Measurements from ENCODE around the gene GALM. TPM values are rescaled to one million over a fixed set of nuclear protein-coding genes. Genes with fewer than 3 reads are reported as not detected.
A peak's percentile ranks its signal among the peaks of the same experiment; 100 is the strongest.
"Not testable (repeated sequence)": the region's sequence is repeated elsewhere in the genome, so short reads cannot be mapped to it uniquely, and the experiment has no call there.

GALM gene
- total RNA-seq, 1 donor from 2014 or later, result 77.0 TPM

GRCh38 chr2:38634684-38635083, 31.2 kb upstream of the GALM start:
- Mint-ChIP-seq H3K27me3 (ENCODE audit: insufficient read depth) (no peaks in the 10 kb centered on the region), H3K4me3 (no peak overlapping the region), H3K27ac (peak overlapping the region; percentile 29), H3K4me1 (ENCODE audit: low read depth) (peaks cover 44% of the 10 kb centered on the region), H3K36me3 (ENCODE audit: low read depth) (peaks cover 2% of the 10 kb centered on the region), H3K9me3 (peaks cover 4% of the 10 kb centered on the region)
- DNase-seq (ENCODE audit: low spot score), result no peak
- intact Hi-C loops (cut with micrococcal nuclease), result loop anchor here (2.0 kb wide), 1 partner anchor 18 kb away; no protein-coding TSS in a partner anchor

GRCh38 chr2:38635139-38635538, 30.8 kb upstream of the GALM start:
- no peak for DNase-seq (ENCODE audit: low spot score)
- Mint-ChIP-seq H3K4me3 (no peak overlapping the region), H3K27me3 (ENCODE audit: insufficient read depth) (no peaks in the 10 kb centered on the region), H3K9me3 (no peaks in the 10 kb centered on the region), H3K27ac (no peak overlapping the region), H3K36me3 (ENCODE audit: low read depth) (peaks cover 2% of the 10 kb centered on the region), H3K4me1 (ENCODE audit: low read depth) (peaks cover 48% of the 10 kb centered on the region)
- intact Hi-C loops (cut with micrococcal nuclease), result loop anchor here (2.0 kb wide), 1 partner anchor 18 kb away; no protein-coding TSS in a partner anchor

- Mint-ChIP-seq H3K4me3 (no peak overlapping the region), H3K4me1 (ENCODE audit: low read depth) (peaks cover 48% of the 10 kb centered on the region), H3K9me3 (no peaks in the 10 kb centered on the region), H3K36me3 (ENCODE audit: low read depth) (peaks cover 2% of the 10 kb centered on the region), H3K27me3 (ENCODE audit: insufficient read depth) (no peaks in the 10 kb centered on the region), H3K27ac (no peak overlapping the region)
- DNase-seq (ENCODE audit: low spot score), result no peak
- intact Hi-C loops (cut with micrococcal nuclease), result no loop called here
Measured at GRCh38 chr2:38636069-38636468, 29.8 kb upstream of the GALM start.

DNA sequence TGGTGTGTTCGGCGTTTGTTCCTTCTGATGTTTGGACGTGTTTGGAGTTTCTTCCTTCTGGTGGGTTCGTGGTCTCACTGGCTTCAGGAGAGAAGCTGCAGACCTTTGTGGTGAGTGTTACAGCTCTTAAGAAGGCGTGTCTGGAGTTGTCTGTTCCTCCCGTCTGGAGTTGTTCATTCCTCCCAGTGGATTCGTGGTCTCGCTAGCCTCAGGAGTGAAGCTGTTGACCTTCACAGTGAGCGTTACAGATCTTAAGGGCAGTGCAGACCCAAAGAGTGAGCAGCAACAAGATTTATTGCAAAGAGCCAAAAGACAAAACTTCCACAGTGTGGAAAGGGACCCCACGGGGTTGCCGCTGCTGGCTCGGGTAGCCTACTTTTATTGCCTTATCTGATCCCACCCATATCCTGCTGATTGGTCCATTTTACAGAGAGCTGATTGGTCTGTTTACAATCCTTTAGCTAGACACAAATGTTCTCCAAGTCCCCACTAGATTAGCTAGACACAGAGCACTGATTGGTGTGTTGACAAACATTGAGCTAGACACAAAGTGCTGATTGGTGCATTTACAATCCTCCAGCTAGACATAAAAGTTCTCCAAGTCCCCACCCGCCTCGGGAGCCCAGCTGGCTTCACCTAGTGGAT, 23.4 kb upstream of the GALM start:
- H3K27me3 Mint-ChIP-seq (ENCODE audit: insufficient read depth); H3K9me3 Mint-ChIP-seq; H3K4me3 Mint-ChIP-seq; intact Hi-C loops (cut with micrococcal nuclease); H3K36me3 Mint-ChIP-seq (ENCODE audit: low read depth); DNase-seq (ENCODE audit: low spot score): not testable (repeated sequence)
- H3K4me1 Mint-ChIP-seq (ENCODE audit: low read depth), result peaks cover 51% of the 10 kb centered on the region
- H3K27ac Mint-ChIP-seq, result peak overlapping the region; percentile 48

DNA sequence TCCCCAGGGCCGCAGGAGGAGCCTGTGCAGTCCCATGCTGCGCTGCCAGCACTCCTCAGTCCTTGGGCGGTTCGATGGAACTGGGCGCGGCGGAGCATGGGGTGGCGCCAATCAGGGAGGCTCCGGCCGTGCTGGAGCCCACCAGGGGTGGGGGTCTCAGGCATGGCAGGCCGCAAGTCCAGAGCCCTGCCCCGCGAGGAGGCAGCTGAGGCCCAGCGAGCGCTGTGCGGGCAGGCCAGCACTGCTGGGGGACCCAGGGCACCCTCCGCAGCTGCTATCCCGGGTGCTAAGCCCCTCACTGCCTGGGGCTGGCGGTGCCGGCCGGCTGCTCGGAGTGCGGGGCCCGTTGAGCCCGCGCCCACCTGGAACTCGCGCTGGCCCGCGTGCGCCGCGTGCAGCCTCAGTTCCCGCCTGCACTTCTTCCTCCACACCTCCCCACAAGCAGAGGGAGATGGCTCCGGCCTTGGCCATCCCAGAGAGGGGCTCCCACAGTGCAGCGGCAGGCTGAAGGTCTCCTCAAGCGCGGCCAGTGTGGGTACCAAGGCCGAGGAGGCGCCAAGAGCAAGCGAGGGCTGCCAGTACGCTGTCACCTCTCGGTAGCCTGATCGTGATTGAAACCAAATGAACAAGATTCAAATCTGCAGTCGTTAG, 22.8 kb upstream of the GALM start:
- intact Hi-C loops (cut with micrococcal nuclease), result no loop called here
- no peak for DNase-seq (ENCODE audit: low spot score)
- Mint-ChIP-seq H3K9me3 (peaks cover 5% of the 10 kb centered on the region), H3K27ac (peak overlapping the region; percentile 96), H3K4me3 (no peak overlapping the region), H3K4me1 (ENCODE audit: low read depth) (peaks cover 54% of the 10 kb centered on the region), H3K36me3 (ENCODE audit: low read depth) (peaks cover 6% of the 10 kb centered on the region), H3K27me3 (ENCODE audit: insufficient read depth) (no peaks in the 10 kb centered on the region)

DNA sequence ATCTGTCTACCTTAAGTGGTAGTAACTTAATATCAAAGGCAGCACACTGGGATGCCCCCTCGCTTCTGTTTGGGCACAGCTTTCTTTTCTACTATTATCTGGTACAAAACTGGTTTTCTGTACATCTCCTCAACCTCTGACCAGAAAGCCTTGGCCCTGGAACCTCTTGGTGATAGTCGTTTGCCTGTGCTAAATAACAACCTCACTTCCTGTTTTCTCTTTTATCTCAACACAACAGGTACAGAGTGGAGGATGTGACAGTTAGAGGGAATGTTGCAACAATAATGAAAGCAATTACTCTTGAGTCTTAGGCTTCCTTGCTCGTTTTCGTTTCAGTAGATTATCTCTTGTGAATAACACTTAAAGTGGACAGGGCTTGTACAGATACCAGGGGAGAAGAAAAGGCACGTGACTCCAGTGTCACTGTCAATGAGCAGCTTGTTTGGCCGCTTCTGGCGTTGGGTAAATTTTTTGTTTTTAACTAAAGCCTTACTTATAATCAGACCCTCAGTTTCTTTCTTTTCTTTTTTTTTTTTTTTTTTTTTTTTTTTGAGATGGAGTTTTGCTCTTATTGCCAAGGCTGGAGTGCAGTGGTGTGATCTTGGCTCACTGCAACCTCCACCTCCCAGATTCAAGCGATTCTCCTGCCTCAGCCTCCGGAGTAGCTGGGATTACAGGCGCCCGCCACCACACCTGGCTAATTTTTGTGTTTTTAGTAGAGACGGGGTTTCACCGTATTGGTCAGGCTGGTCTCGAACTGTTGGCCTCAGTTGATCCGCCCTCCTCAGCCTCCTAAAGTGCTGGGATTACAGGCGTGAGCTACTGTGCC, 22.0 kb upstream of the GALM start:
- Mint-ChIP-seq H3K4me1 (ENCODE audit: low read depth) (peaks cover 54% of the 10 kb centered on the region), H3K27ac (peak overlapping the region; percentile 96), H3K36me3 (ENCODE audit: low read depth) (peaks cover 11% of the 10 kb centered on the region), H3K9me3 (peaks cover 13% of the 10 kb centered on the region), H3K4me3 (peak overlapping the region; percentile 65)
- DNase-seq (ENCODE audit: low spot score), result peak; percentile 27
- H3K27me3 Mint-ChIP-seq (ENCODE audit: insufficient read depth), result not testable (repeated sequence)
- intact Hi-C loops (cut with micrococcal nuclease), result loop anchor here (1.0 kb wide), 1 partner anchor 8 kb away; no protein-coding TSS in a partner anchor

DNA sequence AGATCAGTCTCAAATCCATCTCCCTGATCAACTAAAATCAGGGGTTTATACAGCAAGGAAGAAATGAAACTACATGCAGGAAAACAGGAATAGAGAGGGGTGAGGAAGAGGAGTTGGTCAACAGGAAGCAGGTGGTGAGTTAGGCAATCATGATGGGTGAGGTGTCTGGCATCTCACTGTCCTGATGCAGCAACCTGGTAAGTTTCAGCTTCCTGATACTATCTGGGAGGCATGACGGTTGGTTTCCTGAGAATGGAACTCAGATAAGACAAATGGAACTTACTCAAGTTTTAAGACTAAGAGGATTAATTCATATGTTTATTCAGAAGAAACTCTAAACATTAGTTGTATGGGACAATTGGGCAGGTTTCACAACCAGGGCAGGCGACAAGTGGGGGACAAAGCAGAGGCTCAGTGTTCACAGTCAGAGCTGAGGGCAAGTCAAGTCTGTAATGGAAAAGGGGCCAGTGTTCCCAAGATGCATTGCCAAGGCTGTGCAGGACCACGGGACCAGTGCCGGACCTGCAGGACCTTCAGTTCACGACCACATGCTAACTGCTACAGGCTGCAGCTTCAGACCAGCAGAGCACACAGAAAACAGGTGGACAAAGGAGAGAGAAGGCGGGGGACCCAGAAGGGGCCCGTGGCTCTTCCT, 17.7 kb upstream of the GALM start:
- H3K36me3 Mint-ChIP-seq (ENCODE audit: low read depth), result peaks cover 11% of the 10 kb centered on the region
- no peaks in the 10 kb centered on the region for H3K27me3 Mint-ChIP-seq (ENCODE audit: insufficient read depth)
- H3K9me3 Mint-ChIP-seq, result peaks cover 13% of the 10 kb centered on the region
- intact Hi-C loops (cut with micrococcal nuclease), result no loop called here
- no peak for DNase-seq (ENCODE audit: low spot score)
- H3K27ac Mint-ChIP-seq, result peak overlapping the region; percentile 82
- peaks cover 69% of the 10 kb centered on the region for H3K4me1 Mint-ChIP-seq (ENCODE audit: low read depth)
- peak overlapping the region; percentile 51 for H3K4me3 Mint-ChIP-seq

DNA sequence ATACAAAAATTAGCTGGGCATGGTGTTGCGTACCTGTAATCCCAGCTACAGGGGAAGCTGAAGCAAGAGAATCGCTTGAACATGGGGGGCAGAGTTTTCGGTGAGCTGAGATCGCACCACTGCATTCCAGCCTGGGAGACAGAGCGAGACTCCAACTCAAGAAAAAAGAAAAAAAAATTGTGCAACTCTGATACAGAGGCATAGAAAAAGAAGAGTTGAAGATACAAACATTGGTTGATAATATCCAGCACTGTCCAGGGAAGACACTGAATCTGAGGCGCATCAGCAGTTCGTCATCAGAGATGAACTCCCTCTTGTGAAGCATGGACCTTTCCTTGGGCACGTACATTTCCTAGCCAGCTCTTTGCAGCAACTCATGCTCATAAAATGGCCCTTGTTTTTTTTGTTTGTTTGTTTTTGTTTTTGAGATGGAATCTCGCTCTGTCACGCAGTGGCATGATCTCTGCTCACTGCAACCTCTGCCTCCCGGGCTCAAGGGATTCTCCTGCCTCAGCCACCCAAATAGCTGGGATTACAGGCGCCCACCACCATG, 16.7 kb upstream of the GALM start:
- Mint-ChIP-seq H3K36me3 (ENCODE audit: low read depth) (peaks cover 11% of the 10 kb centered on the region), H3K27me3 (ENCODE audit: insufficient read depth) (no peaks in the 10 kb centered on the region), H3K9me3 (peaks cover 13% of the 10 kb centered on the region), H3K27ac (no peak overlapping the region), H3K4me1 (ENCODE audit: low read depth) (peaks cover 72% of the 10 kb centered on the region), H3K4me3 (no peak overlapping the region)
- intact Hi-C loops (cut with micrococcal nuclease), result no loop called here
- no peak for DNase-seq (ENCODE audit: low spot score)

GRCh38 chr2:38650012-38650411, 15.9 kb upstream of the GALM start:
- H3K27ac Mint-ChIP-seq, result peak overlapping the region; percentile 37
- intact Hi-C loops (cut with micrococcal nuclease), result loop anchor here (5.0 kb wide), 2 partner anchors 567 to 1013 kb away; no protein-coding TSS in a partner anchor
- H3K9me3 Mint-ChIP-seq, result peaks cover 13% of the 10 kb centered on the region
- peaks cover 11% of the 10 kb centered on the region for H3K36me3 Mint-ChIP-seq (ENCODE audit: low read depth)
- DNase-seq (ENCODE audit: low spot score), result no peak
- H3K4me3 Mint-ChIP-seq, result no peak overlapping the region
- H3K27me3 Mint-ChIP-seq (ENCODE audit: insufficient read depth), result no peaks in the 10 kb centered on the region
- H3K4me1 Mint-ChIP-seq (ENCODE audit: low read depth), result peaks cover 72% of the 10 kb centered on the region

DNA sequence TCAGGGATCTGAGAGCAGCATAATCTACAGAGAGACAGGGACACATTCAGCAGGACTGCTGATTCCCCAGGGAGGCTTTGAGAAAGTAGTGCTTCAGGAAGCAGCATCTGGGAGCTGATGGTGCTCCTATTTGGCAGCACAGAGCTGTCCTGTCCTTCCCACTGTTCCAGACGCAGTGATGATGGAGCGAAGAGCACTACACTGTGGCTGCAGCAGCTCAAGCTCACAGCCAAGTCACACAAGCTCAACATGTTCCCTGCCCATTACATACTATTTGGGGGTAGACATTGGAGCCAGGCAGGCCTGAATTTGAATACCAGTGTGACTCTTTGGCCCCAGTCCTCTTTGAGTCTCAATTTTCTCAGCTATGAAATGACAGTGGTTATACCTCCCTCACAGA, 15.2 kb upstream of the GALM start:
- Mint-ChIP-seq H3K27ac (peak overlapping the region; percentile 70), H3K4me1 (ENCODE audit: low read depth) (peaks cover 76% of the 10 kb centered on the region)
- intact Hi-C loops (cut with micrococcal nuclease), result loop anchor here (5.0 kb wide), 2 partner anchors 567 to 1013 kb away; no protein-coding TSS in a partner anchor

GRCh38 chr2:38652431-38653273, 13.3 kb upstream of the GALM start:
- peak overlapping the region; percentile 92 for H3K27ac Mint-ChIP-seq
- no peaks in the 10 kb centered on the region for H3K27me3 Mint-ChIP-seq (ENCODE audit: insufficient read depth)
- intact Hi-C loops (cut with micrococcal nuclease), result loop anchor here (1.0 to 5.0 kb wide), 12 partner anchors 8 to 1015 kb away; partner anchors contain the start of gene SRSF7
- H3K36me3 Mint-ChIP-seq (ENCODE audit: low read depth), result peaks cover 10% of the 10 kb centered on the region
- no peak for DNase-seq (ENCODE audit: low spot score)
- H3K9me3 Mint-ChIP-seq, result peaks cover 18% of the 10 kb centered on the region
- H3K4me3 Mint-ChIP-seq, result peak overlapping the region; percentile 68
- peaks cover 85% of the 10 kb centered on the region for H3K4me1 Mint-ChIP-seq (ENCODE audit: low read depth)

More for the DNA sequence above, 15.2 kb upstream of the GALM start:
- Mint-ChIP-seq H3K9me3 (peaks cover 13% of the 10 kb centered on the region), H3K27me3 (ENCODE audit: insufficient read depth) (no peaks in the 10 kb centered on the region), H3K36me3 (ENCODE audit: low read depth) (peaks cover 11% of the 10 kb centered on the region), H3K4me3 (no peak overlapping the region)
- DNase-seq (ENCODE audit: low spot score), result no peak

Measured in activated T-helper 1 cell treated with anti-CD3 and anti-CD28 coated beads, Interleukin-12 subunit alpha, Interleukin-12 subunit beta, Interleukin-2, Interleukin-4 antibody, amounts not matched to agents 30 ng/mL and 10 ng/mL and 1 ng/mL, durations not matched to agents 14 hours and 24 hours and 36 hours (primary cell).